AG09309 (cell line): ENCODE measurements around the gene GRID1.

Experiments used
- DNase-seq: peaks from one replicate; pipeline ENCODE4 v3.0.0-alpha.2; 2010; ENCODE audit warnings: low read depth
- H3K4me3 ChIP-seq: 2 replicates; pipeline ENCODE4 v1.5.1; 2011; ENCODE audit warnings: mild to moderate bottlenecking, low read depth, low read length, moderate library complexity; ENCODE audit not compliant: control insufficient read depth
- CTCF ChIP-seq: IDR thresholded peaks from 2 replicates; pipeline ENCODE4 v1.5.1; 2011; ENCODE audit warnings: mild to moderate bottlenecking, low read depth, low read length, inconsistent platforms; ENCODE audit not compliant: insufficient read depth, control insufficient read depth; ENCODE audit errors: missing control alignments

GRID1 gene

DNA sequence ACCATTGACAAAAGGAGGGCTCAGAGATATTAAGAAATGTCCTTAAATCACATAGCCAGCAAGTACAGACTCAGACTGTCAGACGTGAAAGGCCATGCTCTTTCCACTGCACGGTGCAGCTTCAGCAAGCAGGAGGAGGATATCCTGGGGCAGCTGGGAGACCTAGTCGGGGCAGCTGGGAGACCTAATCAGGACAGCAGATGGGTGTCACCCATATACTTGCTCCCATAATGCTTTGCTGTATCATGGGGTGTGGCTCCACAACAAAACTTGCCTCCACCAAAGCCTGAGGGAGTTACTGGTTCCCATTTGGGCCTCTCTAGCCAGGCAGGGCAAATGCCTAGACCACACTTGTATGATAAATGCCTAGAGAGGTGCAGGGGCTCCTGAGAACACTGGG, 55.4 kb downstream of the GRID1 start:
- no peak for TF ChIP-seq CTCF
- no peak overlapping the region for H3K4me3 ChIP-seq
- no peak for DNase-seq

DNA sequence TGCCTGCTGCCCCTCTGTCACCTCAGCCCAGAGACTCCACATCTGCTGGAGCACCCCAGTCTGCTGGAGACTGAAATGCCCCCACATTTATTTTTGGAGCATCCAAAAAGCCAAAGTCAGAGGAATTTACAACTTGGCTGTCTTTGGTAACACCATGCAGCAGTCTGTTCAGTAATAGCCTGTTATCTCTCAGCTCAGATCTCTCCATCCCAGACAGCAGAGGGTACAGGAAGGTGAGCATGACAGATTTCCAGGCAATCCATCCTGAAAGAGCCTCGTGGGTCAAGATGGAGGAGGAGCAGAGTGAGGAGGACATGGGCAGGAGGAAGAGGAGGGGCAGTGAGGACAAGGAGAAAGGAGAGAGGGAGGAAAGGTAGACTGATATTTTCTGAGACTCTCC, 55.9 kb downstream of the GRID1 start:
- no peak for TF ChIP-seq CTCF
- H3K4me3 ChIP-seq: no peak overlapping the region
- DNase-seq: no peak

DNA sequence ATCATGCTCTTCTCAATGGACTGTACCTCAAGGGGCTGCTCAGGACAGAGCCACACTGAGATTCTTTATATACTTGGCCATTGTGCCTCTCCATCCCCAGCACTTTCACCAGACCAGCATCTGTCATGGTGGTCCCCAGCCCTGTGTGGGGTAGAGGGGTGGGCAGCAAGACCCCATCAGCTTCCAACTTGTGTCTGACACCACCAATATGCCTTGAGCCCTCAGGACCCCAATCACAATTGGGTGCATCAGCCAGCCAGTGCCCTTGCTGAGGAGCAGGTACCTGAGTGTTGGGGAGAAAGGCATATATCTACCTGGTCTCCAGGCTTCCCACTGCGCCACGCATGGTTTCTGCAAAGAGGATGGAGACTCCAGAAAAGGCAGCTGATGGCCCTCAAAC, 56.3 kb downstream of the GRID1 start:
- no peak for TF ChIP-seq CTCF
- no peak for DNase-seq
- H3K4me3 ChIP-seq: no peak overlapping the region

- no peak for DNase-seq
- TF ChIP-seq CTCF: no peak
These were observed 58.5 kb downstream of the GRID1 start for GRCh38 chr10:86308056-86308455.

GRCh38 chr10:86306628-86307278, 59.8 kb downstream of the GRID1 start:
- DNase-seq: no peak
- TF ChIP-seq CTCF: no peak
- no peak overlapping the region for H3K4me3 ChIP-seq

More at GRCh38 chr10:86308056-86308455, 58.5 kb downstream of the GRID1 start:
- no peak overlapping the region for H3K4me3 ChIP-seq

DNA sequence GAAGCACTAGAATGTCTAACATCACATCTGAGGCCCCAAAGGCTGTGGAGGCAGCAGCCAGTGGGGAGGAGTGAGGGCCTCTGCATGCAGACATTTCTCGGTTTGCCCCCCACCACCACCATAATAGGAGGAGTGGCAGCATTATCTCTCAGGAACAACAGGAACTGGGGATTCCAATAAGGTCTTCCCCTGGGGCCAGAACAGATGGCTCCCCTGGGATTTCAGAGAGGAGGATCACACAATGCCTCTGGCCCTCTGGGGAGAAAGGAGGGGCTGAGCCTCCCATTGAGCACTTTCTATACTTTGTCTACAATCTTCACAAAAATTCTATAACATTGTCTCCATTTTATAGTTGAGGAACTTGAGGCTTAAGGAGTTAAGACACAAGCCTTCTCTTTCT, 61.1 kb downstream of the GRID1 start:
- no peak overlapping the region for H3K4me3 ChIP-seq
- DNase-seq: no peak
- TF ChIP-seq CTCF: no peak
